Colonic mucosa (tissue), 4 donors: Measurements from ENCODE around the gene NHEJ1. TPM values are rescaled to one million over a fixed set of nuclear protein-coding genes. Genes with fewer than 3 reads are reported as not detected.
"Not testable (repeated sequence)": the region's sequence is repeated elsewhere in the genome, so short reads cannot be mapped to it uniquely, and the experiment has no call there.

ENCODE experiments used
- DNase-seq: peaks from one replicate; pipeline ENCODE4 v3.0.0-alpha.2; 2020
- H3K27ac ChIP-seq: fragments of 200-600 bp; one replicate; pipeline ENCODE4 v1.8.0; 2021
- H3K27me3 ChIP-seq: fragments of 200-600 bp; one replicate; pipeline ENCODE4 v1.8.0; 2021
- H3K36me3 ChIP-seq: fragments of 200-600 bp; one replicate; pipeline ENCODE4 v1.8.0; 2021
- H3K4me1 ChIP-seq: fragments of 200-600 bp; one replicate; pipeline ENCODE4 v1.8.0; 2021; ENCODE audit warnings: mild to moderate bottlenecking
- H3K4me3 ChIP-seq: fragments of 200-600 bp; one replicate; pipeline ENCODE4 v1.8.0; 2021
- H3K9ac ChIP-seq, 2 donors: one replicate each; pipeline ENCODE4 v1.7.0; 2013; ENCODE audit warnings: control low read depth in 2 of 2, low read depth in 2 of 2, low read length in 2 of 2
- H3K9me3 ChIP-seq: fragments of 200-600 bp; one replicate; pipeline ENCODE4 v1.8.0; 2021
- CTCF ChIP-seq: fragments of 200-600 bp; IDR thresholded peaks from one replicate; pipeline ENCODE4 v1.8.0; 2022; ENCODE audit warnings: antibody characterized with exemption, mild to moderate bottlenecking
- intact Hi-C: fragments of 100-400 bp; cut with DNase I; formaldehyde crosslinking; loops from one replicate; pipeline ENCODE4 v1.14.1; 2022
- total RNA-seq, 2 donors: library from RNA; stranded (reverse); fragmentation: NEBNext Ultra II Directional in 1 of 2; extraction: Animal tissue kit (Norgen Biotek cat#: 25700) in 1 of 2; gene quantifications; one replicate each; pipeline ENCODE4 v1.2.1, GENCODE V29; 2021
- donor health status: healthy.
- donor health status: DM: no; HTN: no; CAD: no.
- donor health status: DM: no; HTN: no; CAD: no.

NHEJ1 gene
- total RNA-seq, 2 donors from 2014 or later: 30.7 to 51.1 TPM

DNA sequence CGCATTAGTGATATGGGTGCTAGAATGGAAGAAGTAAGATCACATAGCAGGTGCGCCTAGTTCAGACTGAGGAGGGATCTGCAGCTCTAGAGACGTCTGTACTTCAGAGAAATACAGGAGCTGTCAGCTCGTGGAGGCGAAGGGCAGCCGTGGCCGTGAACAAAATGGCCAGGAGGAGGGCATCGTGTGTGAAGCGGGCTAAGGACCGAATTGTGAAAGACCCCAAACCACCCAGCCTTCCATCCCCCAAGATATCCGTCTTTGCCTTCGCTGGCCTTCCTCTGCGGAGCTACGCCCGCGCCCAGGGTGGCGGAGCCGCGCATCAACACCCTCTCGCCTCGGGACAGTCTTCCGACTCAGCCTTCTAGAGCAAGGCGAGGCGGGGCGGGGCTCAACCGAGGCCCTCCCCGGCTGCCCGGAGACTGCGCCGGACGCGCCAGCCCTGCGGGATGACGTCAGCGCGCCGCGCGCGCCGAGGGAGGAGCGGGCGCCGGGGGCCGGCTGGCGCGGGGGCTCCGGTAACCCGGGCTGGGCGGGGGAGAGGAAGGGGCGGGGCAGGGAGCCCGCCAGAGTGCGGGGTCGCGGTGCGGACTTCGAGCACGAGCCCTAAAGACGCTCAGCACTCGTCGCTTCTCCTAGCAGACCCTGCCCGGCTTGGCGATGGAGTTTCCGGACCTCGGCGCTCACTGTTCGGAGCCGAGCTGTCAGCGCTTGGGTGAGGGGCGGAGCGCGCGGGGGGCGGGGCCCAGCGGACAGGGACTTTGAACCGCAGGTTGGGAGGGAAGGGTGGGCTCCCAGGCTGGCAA lies 45.9 kb upstream of the NHEJ1 start, which contains the start of gene ZFAND2B:
TSS of gene ZFAND2B (plus strand) at position 455 of the 806 bp plus-strand sequence. CDS start at position 661, 206 bp downstream.
- H3K9me3 ChIP-seq: no peaks in the 10 kb centered on the region
- no peaks in the 10 kb centered on the region for H3K4me1 ChIP-seq
- H3K27me3 ChIP-seq: no peaks in the 10 kb centered on the region
- H3K9ac ChIP-seq: peak within 1 kb of the TSS; percentile 86 to 92
- H3K27ac ChIP-seq: peak within 1 kb of the TSS; percentile 92
- peak within 1 kb of the TSS; percentile 57 for H3K4me3 ChIP-seq
- H3K36me3 ChIP-seq: no peaks in the 10 kb centered on the region
- no peak for TF ChIP-seq CTCF
- intact Hi-C loops: loop anchor here (2.0 kb wide), 1 partner anchor 28 kb away; the partner anchor contains the start of gene RETREG2
- peak; percentile 97 for DNase-seq

DNA sequence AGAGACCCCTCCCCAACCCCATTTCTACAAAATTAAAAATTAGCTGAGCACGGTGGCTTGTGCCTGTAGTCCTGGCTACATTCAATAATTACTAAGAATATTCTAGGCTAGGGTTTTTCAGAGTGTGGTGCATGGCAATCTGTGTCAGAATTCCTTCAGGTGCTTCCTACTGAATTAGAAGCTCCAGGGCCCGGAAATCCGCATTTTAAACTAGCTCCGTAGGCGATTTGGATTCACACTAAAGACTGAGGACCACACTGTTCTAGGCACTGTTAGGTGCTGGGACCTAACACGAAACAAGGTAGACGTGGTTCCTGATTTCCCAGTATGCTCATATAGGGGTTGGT lies 45.3 kb upstream of the NHEJ1 start:
- Histone ChIP-seq H3K4me3 (peak overlapping the region; percentile 57), H3K36me3 (no peaks in the 10 kb centered on the region), H3K27me3 (no peaks in the 10 kb centered on the region), H3K9me3 (no peaks in the 10 kb centered on the region), H3K27ac (peak overlapping the region; percentile 92), H3K4me1 (no peaks in the 10 kb centered on the region), H3K9ac (peak overlapping the region; percentile 86 to 92)
- intact Hi-C loops: loop anchor here (2.0 kb wide), 1 partner anchor 27 kb away; the partner anchor contains the start of gene RETREG2
- DNase-seq: no peak
- TF ChIP-seq CTCF: no peak

- TF ChIP-seq CTCF: no peak
- Histone ChIP-seq H3K9me3 (no peaks in the 10 kb centered on the region), H3K27ac (no peak overlapping the region), H3K36me3 (no peaks in the 10 kb centered on the region), H3K9ac (no peak overlapping the region), H3K4me1 (no peaks in the 10 kb centered on the region), H3K4me3 (no peak overlapping the region), H3K27me3 (no peaks in the 10 kb centered on the region)
- no peak for DNase-seq
- intact Hi-C loops: no loop called here
Measured at GRCh38 chr2:219205165-219205538, 44.5 kb upstream of the NHEJ1 start.

DNA sequence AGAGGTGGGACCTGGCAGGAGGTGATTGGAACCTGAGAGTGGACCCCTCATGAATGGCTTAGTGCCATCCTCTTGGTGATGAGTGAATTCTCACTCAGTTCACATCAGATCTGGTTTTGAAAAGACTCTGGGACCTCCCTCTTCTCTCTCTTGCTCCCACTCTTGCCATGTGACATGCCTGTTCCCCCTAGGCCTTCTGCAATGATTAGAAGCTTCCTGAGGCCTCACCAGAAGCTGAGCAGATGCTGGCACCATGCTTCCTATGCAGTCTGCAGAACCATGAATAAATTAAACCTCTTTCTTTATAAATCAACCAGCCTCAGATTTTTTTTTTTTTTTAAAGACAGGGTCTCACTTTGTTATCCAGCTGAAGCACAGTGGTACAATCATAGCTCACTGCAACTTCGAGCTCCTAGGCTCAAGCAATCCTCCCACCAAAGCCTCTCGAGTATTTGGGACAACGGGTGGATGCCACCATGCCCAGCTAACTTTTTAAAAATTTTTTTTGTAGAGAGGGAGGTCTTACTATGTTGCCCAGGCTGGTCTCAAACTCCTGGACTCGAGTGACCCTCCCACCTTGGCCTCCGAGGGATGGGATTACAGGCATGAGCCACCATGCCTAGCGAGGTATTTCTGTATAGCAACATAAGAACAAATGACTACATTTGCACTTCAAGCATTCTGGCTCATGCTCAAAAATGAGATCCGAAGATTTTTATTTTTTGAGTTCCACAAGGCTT lies 44.0 kb upstream of the NHEJ1 start:
- no peak for TF ChIP-seq CTCF
- H3K9me3 ChIP-seq: no peaks in the 10 kb centered on the region
- no peak overlapping the region for H3K9ac ChIP-seq
- H3K27me3 ChIP-seq: no peaks in the 10 kb centered on the region
- intact Hi-C loops: no loop called here
- H3K4me3 ChIP-seq: no peak overlapping the region
- H3K27ac ChIP-seq: no peak overlapping the region
- no peaks in the 10 kb centered on the region for H3K4me1 ChIP-seq
- H3K36me3 ChIP-seq: no peaks in the 10 kb centered on the region
- no peak for DNase-seq

DNA sequence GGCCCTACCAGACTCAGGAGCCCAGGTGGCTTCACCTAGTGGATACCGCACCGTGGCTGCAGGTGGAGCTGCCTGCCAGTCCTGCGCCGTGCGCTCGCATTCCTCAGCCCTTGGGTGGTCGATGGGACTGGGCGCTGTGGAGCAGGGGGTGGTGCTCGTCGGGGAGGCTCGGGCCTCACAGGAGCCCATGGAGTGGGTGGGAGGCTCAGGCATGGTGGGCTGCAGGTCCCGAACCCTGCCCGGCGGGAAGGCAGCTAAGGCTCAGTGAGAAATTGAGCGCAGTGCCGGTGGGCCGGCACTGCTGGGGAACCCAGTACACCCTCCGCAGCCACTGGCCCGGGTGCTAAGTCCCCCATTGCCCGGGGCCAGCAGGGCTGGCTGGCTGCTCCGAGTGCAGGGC lies 40.7 kb upstream of the NHEJ1 start:
- intact Hi-C loops, H3K4me3 ChIP-seq, H3K27ac ChIP-seq, H3K4me1 ChIP-seq, H3K27me3 ChIP-seq, DNase-seq, H3K9me3 ChIP-seq, H3K36me3 ChIP-seq, H3K9ac ChIP-seq: not testable (repeated sequence)

DNA sequence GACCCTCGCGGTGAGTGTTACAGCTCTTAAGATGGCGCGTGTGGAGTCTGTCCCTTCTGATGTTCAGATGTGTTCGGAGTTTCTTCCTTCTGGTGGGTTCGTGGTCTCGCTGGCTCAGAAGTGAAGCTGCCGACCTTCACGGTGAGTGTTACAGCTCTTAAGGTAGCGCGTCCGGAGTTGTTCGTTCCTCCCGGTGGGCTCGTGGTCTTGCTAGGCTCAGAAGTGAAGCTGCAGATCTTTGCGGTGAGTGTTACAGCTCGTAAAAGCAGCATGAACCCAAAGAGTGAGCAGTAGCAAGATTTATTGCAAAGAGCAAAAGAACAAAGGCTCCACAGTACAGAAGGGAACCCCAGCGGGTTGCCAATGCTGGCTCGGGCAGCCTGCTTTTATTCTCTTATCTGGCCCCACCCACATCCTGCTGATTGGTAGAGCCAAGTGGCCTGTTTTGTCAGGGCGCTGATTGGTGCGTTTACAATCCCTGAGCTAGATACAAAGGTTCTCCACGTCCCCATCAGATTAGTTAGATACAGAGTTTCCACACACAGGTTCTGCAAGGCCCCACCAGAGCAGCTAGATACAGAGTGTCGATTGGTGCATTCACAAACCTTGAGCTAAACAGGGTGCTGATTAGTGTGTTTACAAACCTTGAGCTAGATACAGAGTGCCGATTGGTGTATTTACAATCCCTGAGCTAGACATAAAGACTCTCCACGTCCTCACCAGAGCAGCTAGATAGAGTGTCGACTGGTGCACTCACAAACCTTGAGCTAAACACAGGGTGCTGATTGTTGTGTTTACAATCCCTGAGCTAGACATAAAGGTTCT lies 40.1 kb upstream of the NHEJ1 start:
- H3K36me3 ChIP-seq, H3K9ac ChIP-seq, H3K27ac ChIP-seq, H3K9me3 ChIP-seq, intact Hi-C loops, H3K4me3 ChIP-seq, DNase-seq, H3K27me3 ChIP-seq, H3K4me1 ChIP-seq: not testable (repeated sequence)
